RWPE2 (cell line): ENCODE measurements around the gene SNX5.
A peak's percentile ranks its signal among the peaks of the same experiment; 100 is the strongest.

Experiments
- ATAC-seq: fragments of 200-7000 bp; cut with Tn5 transposase; 3 replicates; pipeline ENCODE4 v1.9.1; 2021; ENCODE audit warnings: low read depth
- DNase-seq: peaks from one replicate; pipeline ENCODE4 v3.0.0-alpha.2; 2020; ENCODE audit warnings: low spot score
- H3K27ac ChIP-seq: fragments of 450-650 bp; 2 replicates; pipeline ENCODE4 v1.5.1; 2017; ENCODE audit warnings: mild to moderate bottlenecking; ENCODE audit not compliant: poor library complexity, severe bottlenecking
- H3K27me3 ChIP-seq: fragments of 250-450 bp; sonication (Bioruptor Pico); 2 replicates; pipeline ENCODE4 v1.5.1; 2021; ENCODE audit warnings: mild to moderate bottlenecking, moderate library complexity; ENCODE audit not compliant: insufficient read depth, poor library complexity, severe bottlenecking
- H3K36me3 ChIP-seq: fragments of 250-450 bp; sonication (Bioruptor Pico); 2 replicates; pipeline ENCODE4 v1.5.1; 2020; ENCODE audit warnings: low read depth, mild to moderate bottlenecking, moderate library complexity
- H3K4me1 ChIP-seq: fragments of 250-450 bp; sonication (Bioruptor Pico); 2 replicates; pipeline ENCODE4 v1.5.1; 2021; ENCODE audit warnings: mild to moderate bottlenecking, moderate library complexity; ENCODE audit not compliant: insufficient read depth, poor library complexity, severe bottlenecking
- H3K4me3 ChIP-seq: fragments of 250-450 bp; sonication (Bioruptor Pico); 2 replicates; pipeline ENCODE4 v1.5.1; 2021; ENCODE audit warnings: mild to moderate bottlenecking, moderate library complexity; ENCODE audit not compliant: severe bottlenecking
- H3K9me3 ChIP-seq: fragments of 250-450 bp; sonication (Bioruptor Pico); 2 replicates; pipeline ENCODE4 v1.5.1; 2021; ENCODE audit warnings: mild to moderate bottlenecking, moderate library complexity; ENCODE audit not compliant: severe bottlenecking
- CTCF ChIP-seq: fragments of 450-650 bp; IDR thresholded peaks from one replicate; pipeline ENCODE4 v1.5.1; 2017; ENCODE audit warnings: mild to moderate bottlenecking, moderate library complexity; ENCODE audit not compliant: poor library complexity, severe bottlenecking

SNX5 gene

GRCh38 chr20:17933121-17933520 is 35.5 kb downstream of the SNX5 start:
- DNase-seq = no peak
- Histone ChIP-seq H3K4me3 (no peak overlapping the region), H3K36me3 (no peaks in the 10 kb centered on the region), H3K9me3 (no peaks in the 10 kb centered on the region), H3K27ac (no peak overlapping the region), H3K4me1 (no peaks in the 10 kb centered on the region), H3K27me3 (no peaks in the 10 kb centered on the region)
- no peak for TF ChIP-seq CTCF
- no peak for ATAC-seq

DNA sequence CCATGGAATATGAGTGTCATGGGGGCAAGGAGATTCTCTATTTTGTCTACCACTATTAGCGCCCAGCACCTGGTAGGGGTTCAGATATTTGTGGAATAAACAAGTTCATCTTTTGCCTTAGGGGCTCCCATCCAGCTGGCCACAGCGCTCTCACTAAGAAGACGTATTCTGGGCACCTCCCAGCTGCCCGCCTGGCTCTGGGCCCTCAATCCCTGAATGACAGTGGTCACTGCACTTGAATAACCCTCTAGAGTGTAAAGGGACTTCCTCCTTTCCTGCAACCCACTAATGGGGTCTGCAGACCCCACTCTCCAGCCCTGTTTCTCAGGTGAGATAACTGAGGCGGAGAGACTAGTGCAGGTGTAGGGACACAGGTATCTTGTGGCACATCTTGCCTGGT is 36.2 kb downstream of the SNX5 start:
- Histone ChIP-seq H3K27ac (no peak overlapping the region), H3K4me3 (no peak overlapping the region), H3K4me1 (no peaks in the 10 kb centered on the region), H3K9me3 (no peaks in the 10 kb centered on the region), H3K27me3 (no peaks in the 10 kb centered on the region), H3K36me3 (no peaks in the 10 kb centered on the region)
- DNase-seq (no peak), ATAC-seq (no peak)
- TF ChIP-seq CTCF = no peak

DNA sequence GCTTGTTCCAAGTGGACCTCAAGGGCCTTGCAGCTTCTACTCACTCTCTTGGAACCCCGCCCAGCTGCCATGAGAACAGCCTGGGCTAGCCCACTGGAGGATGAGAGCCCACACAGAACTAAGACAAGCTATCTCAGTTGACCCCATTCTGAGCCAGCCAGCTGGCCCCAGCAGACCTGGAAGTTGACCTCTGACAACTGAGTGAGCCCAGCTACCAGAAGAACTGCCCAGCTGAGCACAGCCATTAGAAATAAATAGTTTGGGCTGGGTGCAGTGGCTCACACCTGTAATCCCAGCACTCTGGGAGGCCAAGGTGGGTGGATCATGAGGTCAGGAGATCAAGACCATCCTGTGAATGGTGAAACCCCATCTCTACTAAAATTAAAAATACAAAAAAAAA is 37.1 kb downstream of the SNX5 start:
- no peaks in the 10 kb centered on the region for H3K36me3 ChIP-seq
- ATAC-seq = no peak
- H3K4me1 ChIP-seq = no peaks in the 10 kb centered on the region
- no peak for DNase-seq
- H3K4me3 ChIP-seq = no peak overlapping the region
- no peak overlapping the region for H3K27ac ChIP-seq
- no peak for TF ChIP-seq CTCF
- no peaks in the 10 kb centered on the region for H3K27me3 ChIP-seq
- no peaks in the 10 kb centered on the region for H3K9me3 ChIP-seq

DNA sequence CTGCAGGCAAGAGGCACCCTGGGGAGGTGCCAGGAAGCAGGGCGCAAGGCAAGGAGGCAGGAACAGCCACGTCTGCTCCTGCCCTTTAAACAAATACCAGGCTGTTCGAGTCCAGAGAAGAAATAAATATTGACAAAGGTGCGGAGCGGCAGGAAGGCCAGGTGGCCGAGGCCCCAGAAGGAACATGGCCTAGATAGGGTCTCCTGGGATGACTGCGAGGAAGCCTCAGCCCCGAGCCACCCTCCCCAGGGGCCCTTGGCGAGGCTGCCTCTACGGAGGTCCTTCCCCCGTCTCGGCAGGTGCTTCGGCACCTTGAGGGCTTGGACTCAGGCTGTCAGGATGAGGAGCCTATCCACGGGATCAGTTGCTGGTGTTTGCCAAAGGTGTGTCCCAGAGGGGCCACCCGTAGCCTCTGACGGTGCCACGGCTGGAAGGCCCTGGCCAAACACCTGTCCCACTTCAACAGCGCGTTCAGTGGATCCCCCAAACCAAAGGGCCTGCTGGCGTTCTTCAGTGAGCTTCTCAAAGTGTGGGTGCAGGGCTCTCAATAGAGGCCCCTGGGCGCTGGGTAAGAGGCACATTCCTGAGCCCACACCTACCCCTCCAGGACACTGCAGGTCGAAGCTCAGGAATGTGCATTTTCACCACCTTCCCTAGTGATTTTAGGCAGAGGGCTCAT is 39.8 kb downstream of the SNX5 start:
- ATAC-seq = peak; percentile 38; the same call in 2 of the 3 replicates
- Histone ChIP-seq H3K27ac (no peak overlapping the region), H3K4me1 (no peaks in the 10 kb centered on the region), H3K4me3 (no peak overlapping the region), H3K27me3 (no peaks in the 10 kb centered on the region), H3K9me3 (no peaks in the 10 kb centered on the region), H3K36me3 (no peaks in the 10 kb centered on the region)
- no peak for TF ChIP-seq CTCF
- DNase-seq = no peak

GRCh38 chr20:17928211-17928611 is 40.4 kb downstream of the SNX5 start:
- DNase-seq (no peak), ATAC-seq (no peak)
- no peak for TF ChIP-seq CTCF
- Histone ChIP-seq H3K27ac (no peak overlapping the region), H3K9me3 (no peaks in the 10 kb centered on the region), H3K36me3 (no peaks in the 10 kb centered on the region), H3K27me3 (no peaks in the 10 kb centered on the region), H3K4me3 (no peak overlapping the region), H3K4me1 (no peaks in the 10 kb centered on the region)
